Activated CD8-positive, alpha-beta memory T cell treated with anti-CD3 and anti-CD28 coated beads, Interleukin-2, amount 10 ng/mL, durations not matched to agents 7 days and 5 days (primary cell): Measurements from ENCODE around the gene TGM1. TPM values are rescaled to one million over a fixed set of nuclear protein-coding genes. Genes with fewer than 3 reads are reported as not detected.

ENCODE experiments used
- ATAC-seq: fragments of 150-1000 bp; cut with Tn5 transposase; one replicate; pipeline ENCODE4 v1.10.0; 2021; ENCODE audit warnings: moderate library complexity
- CTCF ChIA-PET: fragments of 350-600 bp; sonication (Branson Sonifier 250); formaldehyde crosslinking; loops from one replicate; lab custom pipeline; 2021; ENCODE audit warnings: antibody characterized with exemption; lab: Charles Lee
- DNase-seq: peaks from one replicate; pipeline ENCODE4 v3.0.0-alpha.2; 2020
- H3K27ac Mint-ChIP-seq: one replicate; pipeline ENCODE4 v1.8.0; 2021; ENCODE audit warnings: mild to moderate bottlenecking, mixed read lengths
- H3K27me3 Mint-ChIP-seq: one replicate; pipeline ENCODE4 v1.8.0; 2021; ENCODE audit warnings: mixed read lengths
- H3K36me3 Mint-ChIP-seq: one replicate; pipeline ENCODE4 v1.8.0; 2021; ENCODE audit warnings: mild to moderate bottlenecking, mixed read lengths
- H3K4me1 Mint-ChIP-seq: one replicate; pipeline ENCODE4 v1.8.0; 2021; ENCODE audit warnings: mixed read lengths
- H3K4me3 Mint-ChIP-seq: one replicate; pipeline ENCODE4 v1.8.0; 2021; ENCODE audit warnings: mild to moderate bottlenecking, moderate library complexity, mixed read lengths
- H3K9me3 Mint-ChIP-seq: one replicate; pipeline ENCODE4 v1.8.0; 2022; ENCODE audit warnings: low read depth, mixed read lengths
- total RNA-seq, 2 experiments: library from RNA; stranded (reverse); gene quantifications; one replicate each; pipeline ENCODE4 v1.2.3, GENCODE V29; 2021

The TGM1 gene
- total RNA-seq, 2 experiments from 2014 or later = 3.0 to 5.1 TPM

DNA sequence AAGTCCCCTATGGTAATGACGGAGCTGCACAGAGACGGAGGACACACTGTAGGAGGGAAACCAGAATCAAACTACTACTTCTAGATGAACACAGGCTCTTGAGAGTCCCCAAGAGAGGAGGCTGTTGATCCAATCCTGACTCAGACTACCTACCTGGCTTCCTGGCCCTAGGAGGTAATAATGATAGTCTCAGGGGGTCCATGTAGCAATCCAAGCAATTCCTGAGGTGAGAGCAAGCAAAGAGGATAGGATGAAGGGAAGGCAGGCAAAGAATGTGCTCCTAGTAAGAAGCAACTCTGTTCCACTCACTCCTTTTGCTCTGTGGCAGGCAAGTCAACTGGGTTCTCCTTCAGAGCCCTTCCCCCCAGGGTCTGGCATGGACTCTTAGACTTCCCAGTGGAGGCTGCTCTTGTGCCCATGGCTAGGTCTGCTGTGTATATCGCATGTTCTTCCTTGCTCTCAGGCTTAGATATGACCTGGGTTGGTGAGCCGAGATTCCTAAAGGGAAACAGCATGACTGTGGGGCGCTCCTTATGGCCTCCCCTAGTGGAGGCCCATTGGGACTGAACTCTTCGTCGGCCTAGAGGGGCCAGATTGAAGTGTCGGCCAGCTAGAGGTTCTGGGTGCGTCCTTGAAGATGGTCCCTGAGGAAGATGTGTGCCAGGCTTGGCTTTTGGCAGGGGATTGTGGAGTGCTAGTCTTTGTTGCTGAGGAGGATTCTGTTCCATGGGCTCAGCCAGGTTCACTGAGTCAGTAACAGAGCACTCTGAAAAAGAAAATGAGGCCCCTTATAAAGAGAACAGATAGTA, 22.7 kb downstream of the TGM1 start:
- Mint-ChIP-seq H3K4me3 (peak overlapping the region; percentile 96), H3K36me3 (peaks cover 50% of the 10 kb centered on the region)
- no peak for DNase-seq

GRCh38 chr14:24238527-24239037, 24.4 kb downstream of the TGM1 start:
- no peak overlapping the region for H3K27ac Mint-ChIP-seq
- H3K27me3 Mint-ChIP-seq = no peaks in the 10 kb centered on the region
- ATAC-seq (no peak), DNase-seq (no peak)
- no peak overlapping the region for H3K4me3 Mint-ChIP-seq
- no peaks in the 10 kb centered on the region for H3K9me3 Mint-ChIP-seq
- CTCF ChIA-PET = interaction anchor here (0.9 to 21.6 kb wide), 6 partner anchors 8 to 193 kb away, joined by 3 to 541 read pairs (median 7); partner anchors contain the start of genes ADCY4, CIDEB, DHRS1 and LTB4R
- peaks cover 72% of the 10 kb centered on the region for H3K4me1 Mint-ChIP-seq
- peaks cover 57% of the 10 kb centered on the region for H3K36me3 Mint-ChIP-seq

More for the DNA sequence above, 22.7 kb downstream of the TGM1 start:
- no peak for ATAC-seq
- Mint-ChIP-seq H3K27ac (peak overlapping the region; percentile 38), H3K27me3 (no peaks in the 10 kb centered on the region), H3K4me1 (peaks cover 63% of the 10 kb centered on the region), H3K9me3 (no peaks in the 10 kb centered on the region)
- CTCF ChIA-PET = interaction anchor here (11.6 to 21.6 kb wide), 3 partner anchors 32 to 91 kb away, joined by 112 to 541 read pairs (median 275); partner anchors contain the start of genes ADCY4, CIDEB, DHRS1 and LTB4R

GRCh38 chr14:24238123-24238522, 24.9 kb downstream of the TGM1 start:
- H3K9me3 Mint-ChIP-seq = no peaks in the 10 kb centered on the region
- H3K27ac Mint-ChIP-seq = no peak overlapping the region
- ATAC-seq (no peak), DNase-seq (no peak)
- H3K36me3 Mint-ChIP-seq = peaks cover 57% of the 10 kb centered on the region
- peaks cover 73% of the 10 kb centered on the region for H3K4me1 Mint-ChIP-seq
- no peaks in the 10 kb centered on the region for H3K27me3 Mint-ChIP-seq
- CTCF ChIA-PET = interaction anchor here (0.9 to 21.6 kb wide), 6 partner anchors 8 to 194 kb away, joined by 3 to 541 read pairs (median 7); partner anchors contain the start of genes ADCY4, CIDEB, DHRS1 and LTB4R
- H3K4me3 Mint-ChIP-seq = no peak overlapping the region

DNA sequence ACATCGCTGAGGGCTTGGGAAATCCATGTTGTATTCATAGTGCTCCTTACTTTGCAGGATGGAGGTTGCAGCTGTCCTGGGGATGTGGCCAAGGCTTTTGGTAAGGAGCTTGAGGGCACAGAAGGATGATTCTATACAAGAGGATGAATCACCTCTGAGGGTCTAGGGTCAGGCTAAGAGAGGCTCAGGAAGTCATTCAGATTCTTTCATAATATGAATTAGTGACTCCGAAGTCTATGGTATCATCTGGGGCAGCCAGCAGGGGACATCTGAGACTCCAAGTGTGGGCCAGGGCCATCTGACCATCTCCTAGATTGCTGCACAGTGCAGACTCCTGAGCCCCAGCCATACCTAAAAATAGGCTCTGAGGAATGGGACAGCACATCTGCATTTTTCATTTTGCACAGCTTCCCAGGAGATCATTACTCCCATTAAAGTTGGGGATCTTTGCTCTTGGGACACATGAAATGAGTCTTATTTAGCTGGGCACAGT, 25.5 kb downstream of the TGM1 start:
- Mint-ChIP-seq H3K36me3 (peaks cover 57% of the 10 kb centered on the region), H3K4me1 (peaks cover 75% of the 10 kb centered on the region), H3K4me3 (no peak overlapping the region), H3K27me3 (no peaks in the 10 kb centered on the region), H3K27ac (no peak overlapping the region), H3K9me3 (no peaks in the 10 kb centered on the region)
- ATAC-seq (no peak), DNase-seq (no peak)
- CTCF ChIA-PET = interaction anchor here (1.5 to 21.6 kb wide), 4 partner anchors 9 to 93 kb away, joined by 7 to 541 read pairs (median 60); partner anchors contain the start of genes ADCY4, CIDEB, DHRS1 and LTB4R

GRCh38 chr14:24236689-24237462, 26.1 kb downstream of the TGM1 start:
- H3K36me3 Mint-ChIP-seq = peaks cover 57% of the 10 kb centered on the region
- H3K27ac Mint-ChIP-seq = no peak overlapping the region
- DNase-seq = no peak
- no peak overlapping the region for H3K4me3 Mint-ChIP-seq
- ATAC-seq = no peak
- no peaks in the 10 kb centered on the region for H3K27me3 Mint-ChIP-seq
- peaks cover 72% of the 10 kb centered on the region for H3K4me1 Mint-ChIP-seq
- CTCF ChIA-PET = interaction anchor here (1.5 to 21.6 kb wide), 3 partner anchors 10 to 67 kb away, joined by 7 to 541 read pairs (median 7); partner anchors contain the start of genes CIDEB, DHRS1, LTB4R and LTB4R2
- no peaks in the 10 kb centered on the region for H3K9me3 Mint-ChIP-seq

DNA sequence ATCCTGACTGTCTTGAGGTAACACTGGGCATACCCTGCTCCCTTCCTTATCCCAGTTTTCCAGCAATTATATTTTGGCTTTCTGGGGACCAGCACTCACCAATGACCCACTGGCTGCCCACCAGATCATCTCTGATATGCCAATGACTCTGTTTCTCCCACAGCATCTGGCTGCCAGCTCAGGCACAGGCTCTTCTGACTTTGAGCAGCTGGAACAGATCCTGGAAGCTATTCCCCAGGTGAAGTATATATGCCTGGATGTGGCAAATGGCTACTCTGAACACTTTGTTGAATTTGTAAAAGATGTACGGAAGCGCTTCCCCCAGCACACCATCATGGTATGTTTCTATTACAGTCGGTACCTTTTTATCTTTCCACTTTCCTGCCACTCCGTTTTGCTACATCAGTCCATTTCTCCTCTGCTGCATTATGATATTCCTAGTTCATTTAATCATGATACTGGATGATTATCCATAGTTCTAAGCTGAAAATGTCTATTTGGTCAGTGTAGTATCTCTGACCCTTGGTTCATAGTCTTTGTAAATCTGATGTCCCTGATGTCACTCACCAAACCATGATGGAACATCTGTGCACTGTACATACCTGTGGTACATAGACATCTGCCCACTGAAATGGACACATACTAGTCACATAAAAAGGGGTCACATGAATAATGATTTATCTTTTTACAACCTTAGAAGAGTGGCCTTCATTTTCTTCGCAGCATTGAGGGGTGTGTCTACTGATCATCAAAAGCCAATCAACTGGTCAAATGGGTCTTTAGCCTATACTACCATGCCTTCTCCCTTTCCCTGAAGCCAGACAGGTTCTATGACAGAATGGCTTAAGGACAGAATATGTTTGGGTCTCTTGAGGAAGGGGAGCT, 26.9 kb downstream of the TGM1 start:
- CTCF ChIA-PET = interaction anchor here (1.5 to 21.6 kb wide), 6 partner anchors 20 to 75 kb away, joined by 3 to 541 read pairs (median 6); partner anchors contain the start of genes CIDEB, DHRS1, IRF9 and LTB4R
- Mint-ChIP-seq H3K27me3 (no peaks in the 10 kb centered on the region), H3K27ac (no peak overlapping the region), H3K4me3 (no peak overlapping the region), H3K9me3 (no peaks in the 10 kb centered on the region), H3K4me1 (peaks cover 71% of the 10 kb centered on the region), H3K36me3 (peaks cover 55% of the 10 kb centered on the region)
- DNase-seq (no peak), ATAC-seq (no peak)

DNA sequence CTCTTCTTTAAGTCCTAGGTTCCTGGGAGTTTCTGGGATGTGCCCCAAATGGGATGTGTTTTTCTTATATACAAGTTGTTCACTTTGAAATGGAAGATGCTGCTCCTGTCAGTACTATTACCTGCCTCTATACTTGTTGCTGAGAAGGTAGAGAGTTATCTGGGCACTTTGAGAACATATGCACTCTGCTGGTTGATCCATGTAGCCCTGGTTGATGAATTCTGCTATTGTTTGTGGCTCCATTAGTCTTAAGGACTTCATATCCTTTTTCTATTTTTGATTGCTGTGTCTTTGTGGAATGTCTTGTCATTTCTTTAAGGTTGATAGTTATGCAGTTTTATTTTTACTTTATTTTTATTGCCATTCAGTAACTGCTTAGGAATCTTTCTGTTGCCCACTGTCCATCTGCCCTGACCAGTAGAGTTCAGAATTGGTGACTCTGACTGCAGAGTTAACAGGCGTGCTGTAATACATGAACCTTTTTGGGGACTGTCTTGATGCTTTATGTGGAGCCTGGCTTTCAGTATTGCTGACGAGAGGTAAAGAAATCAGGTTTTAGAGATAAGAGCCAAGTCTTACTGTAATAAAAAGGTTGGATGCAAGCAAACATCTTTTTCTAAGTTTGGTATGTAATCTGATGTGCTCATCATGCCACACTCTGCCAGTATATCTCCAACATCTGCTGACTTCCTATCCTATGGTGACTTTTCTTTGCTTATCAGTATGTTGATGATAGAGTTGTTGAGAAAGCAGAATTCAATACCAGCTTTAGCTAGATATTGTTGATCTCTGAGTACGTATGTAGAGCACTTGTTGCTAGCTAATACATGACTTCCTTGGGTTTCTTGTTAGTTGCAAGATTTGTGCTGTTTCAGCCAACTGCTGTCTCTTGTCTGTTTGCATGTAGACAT, 28.6 kb downstream of the TGM1 start:
- no peak for DNase-seq
- Mint-ChIP-seq H3K9me3 (no peaks in the 10 kb centered on the region), H3K4me1 (peaks cover 62% of the 10 kb centered on the region), H3K36me3 (peaks cover 44% of the 10 kb centered on the region), H3K4me3 (peak overlapping the region; percentile 84), H3K27me3 (no peaks in the 10 kb centered on the region), H3K27ac (peak overlapping the region; percentile 45)
- no peak for ATAC-seq
- CTCF ChIA-PET = interaction anchor here (1.0 to 21.6 kb wide), 10 partner anchors 8 to 202 kb away, joined by 3 to 541 read pairs (median 6); partner anchors contain the start of genes CIDEB, DHRS1, EMC9 and IRF9

DNA sequence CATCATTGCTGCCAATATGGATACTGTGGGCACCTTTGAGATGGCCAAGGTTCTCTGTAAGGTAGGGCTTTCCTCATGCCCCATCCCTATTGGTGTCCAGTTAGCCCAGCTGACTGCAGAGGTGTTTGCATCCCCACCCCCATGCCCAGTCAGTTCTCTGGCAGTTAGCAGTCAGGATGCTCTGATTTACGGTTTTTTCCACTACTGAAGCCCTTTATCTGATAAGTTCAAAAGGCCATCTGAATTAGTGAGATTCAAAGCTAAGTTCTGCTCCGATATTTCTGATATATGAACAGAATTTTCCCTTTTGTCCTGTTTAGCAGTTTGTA, 29.5 kb downstream of the TGM1 start:
- Mint-ChIP-seq H3K36me3 (peaks cover 36% of the 10 kb centered on the region), H3K27me3 (no peaks in the 10 kb centered on the region), H3K4me1 (peaks cover 57% of the 10 kb centered on the region), H3K4me3 (peak overlapping the region; percentile 84), H3K9me3 (no peaks in the 10 kb centered on the region), H3K27ac (peak overlapping the region; percentile 95)
- CTCF ChIA-PET = interaction anchor here (1.9 to 21.6 kb wide), 3 partner anchors 9 to 100 kb away, joined by 6 to 541 read pairs (median 21); partner anchors contain the start of genes CIDEB, DHRS1, LTB4R and LTB4R2
- ATAC-seq = no peak
- DNase-seq = no peak

DNA sequence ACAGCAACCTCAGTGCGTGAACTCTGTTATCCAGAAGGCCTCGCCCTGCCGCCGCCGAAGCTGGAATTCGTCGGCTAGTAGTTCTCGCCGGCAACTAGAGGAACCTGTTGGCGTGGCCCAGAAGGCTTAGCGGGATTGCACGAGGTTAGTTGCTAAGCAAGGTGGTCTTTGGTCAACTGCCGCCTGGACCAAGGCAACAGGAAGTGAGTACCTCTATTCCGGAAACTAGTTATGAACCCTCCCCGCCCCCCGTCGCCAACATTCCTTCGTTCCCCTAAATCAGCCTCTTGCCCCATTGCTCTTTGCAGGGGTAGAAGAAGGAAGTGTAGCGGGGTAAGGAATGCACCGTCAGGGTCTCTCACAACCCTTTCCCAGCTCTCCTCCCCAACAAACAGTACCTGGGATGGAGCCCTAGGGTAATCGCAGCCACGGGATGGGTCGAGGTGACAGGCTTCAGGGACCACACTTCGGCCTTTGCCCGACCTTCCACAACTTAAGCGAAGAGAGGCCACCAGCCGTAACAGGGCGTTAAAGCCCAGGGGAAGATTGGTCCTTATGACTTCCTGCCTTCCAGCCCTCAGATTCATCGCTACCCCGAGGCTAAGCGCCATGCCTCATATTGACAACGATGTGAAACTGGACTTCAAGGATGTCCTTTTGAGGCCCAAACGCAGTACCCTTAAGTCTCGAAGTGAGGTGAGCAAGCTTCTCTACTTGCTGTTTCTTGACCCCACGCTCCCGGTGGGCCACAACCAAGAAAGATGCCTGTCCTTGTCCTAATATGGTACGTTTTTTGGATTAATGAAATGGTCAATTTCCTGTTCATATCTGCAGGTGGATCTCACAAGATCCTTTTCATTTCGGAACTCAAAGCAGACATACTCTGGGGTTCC, 30.1 kb downstream of the TGM1 start, which contains the start of gene GMPR2:
TSS of gene GMPR2 (plus strand) at position 285 of the 893 bp plus-strand sequence. CDS start at position 610, 325 bp downstream.
- ATAC-seq = peak; percentile 57
- Mint-ChIP-seq H3K4me3 (peak within 1 kb of the TSS; percentile 84), H3K27ac (peak within 1 kb of the TSS; percentile 95), H3K9me3 (no peaks in the 10 kb centered on the region), H3K27me3 (no peaks in the 10 kb centered on the region), H3K4me1 (peaks cover 54% of the 10 kb centered on the region), H3K36me3 (peaks cover 31% of the 10 kb centered on the region)
- CTCF ChIA-PET = interaction anchor here (1.0 to 21.6 kb wide), 4 partner anchors 10 to 101 kb away, joined by 3 to 541 read pairs (median 14); partner anchors contain the start of genes CIDEB, DHRS1, IRF9 and LTB4R
- peak; percentile 54 for DNase-seq

DNA sequence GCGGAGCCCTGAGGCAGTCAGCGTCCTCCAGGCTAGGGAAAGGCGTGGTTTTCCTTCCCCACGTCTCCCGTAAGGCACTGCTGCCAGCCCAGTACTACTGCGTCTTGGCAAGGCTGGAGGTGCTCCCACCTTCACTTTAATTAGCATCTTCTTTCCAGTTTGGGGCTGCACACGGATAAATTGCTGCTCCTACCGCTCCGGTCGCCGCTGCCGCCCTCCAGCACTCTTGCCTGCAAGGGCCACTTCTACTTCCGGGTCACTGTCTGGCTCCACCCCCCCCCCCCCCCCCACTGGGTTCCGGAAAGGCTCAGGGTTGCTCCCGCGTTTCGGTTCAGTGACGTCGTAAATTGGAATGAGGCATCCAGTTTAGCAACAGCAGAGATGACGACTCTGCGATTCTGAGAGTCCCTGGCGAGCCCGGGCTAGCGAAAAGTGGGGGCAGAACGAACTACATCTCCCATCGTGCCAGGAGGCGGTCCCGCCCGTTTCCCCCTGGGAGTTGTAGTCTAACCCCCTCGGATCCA, 30.8 kb downstream of the TGM1 start, which contains the start of gene NEDD8:
TSS of gene NEDD8 (minus strand) at position 247 of the 524 bp plus-strand sequence. CDS start at position 147, 100 bp downstream.
- DNase-seq (peak; percentile 94), ATAC-seq (peak; percentile 85)
- Mint-ChIP-seq H3K36me3 (peaks cover 29% of the 10 kb centered on the region), H3K4me1 (peaks cover 53% of the 10 kb centered on the region), H3K27me3 (no peaks in the 10 kb centered on the region), H3K27ac (peak within 1 kb of the TSS; percentile 95), H3K9me3 (no peaks in the 10 kb centered on the region), H3K4me3 (peak within 1 kb of the TSS; percentile 84)
- CTCF ChIA-PET = interaction anchor here (1.0 to 21.6 kb wide), 4 partner anchors 10 to 101 kb away, joined by 3 to 541 read pairs (median 14); partner anchors contain the start of genes CIDEB, DHRS1, IRF9 and LTB4R
